C4-2B (cell line): ENCODE measurements around the gene TAF1B.

Experiments
- ZFX ChIP-seq: fragments of 450-650 bp; IDR thresholded peaks from 2 replicates; pipeline ENCODE4 v1.6.1; 2017
- TF ChIP-seq, protein P1 (sequence below): fragments of 450-650 bp; conservative IDR thresholded peaks from 2 replicates; pipeline ENCODE4 v1.5.1; 2017; ENCODE audit warnings: mild to moderate bottlenecking

DNA sequence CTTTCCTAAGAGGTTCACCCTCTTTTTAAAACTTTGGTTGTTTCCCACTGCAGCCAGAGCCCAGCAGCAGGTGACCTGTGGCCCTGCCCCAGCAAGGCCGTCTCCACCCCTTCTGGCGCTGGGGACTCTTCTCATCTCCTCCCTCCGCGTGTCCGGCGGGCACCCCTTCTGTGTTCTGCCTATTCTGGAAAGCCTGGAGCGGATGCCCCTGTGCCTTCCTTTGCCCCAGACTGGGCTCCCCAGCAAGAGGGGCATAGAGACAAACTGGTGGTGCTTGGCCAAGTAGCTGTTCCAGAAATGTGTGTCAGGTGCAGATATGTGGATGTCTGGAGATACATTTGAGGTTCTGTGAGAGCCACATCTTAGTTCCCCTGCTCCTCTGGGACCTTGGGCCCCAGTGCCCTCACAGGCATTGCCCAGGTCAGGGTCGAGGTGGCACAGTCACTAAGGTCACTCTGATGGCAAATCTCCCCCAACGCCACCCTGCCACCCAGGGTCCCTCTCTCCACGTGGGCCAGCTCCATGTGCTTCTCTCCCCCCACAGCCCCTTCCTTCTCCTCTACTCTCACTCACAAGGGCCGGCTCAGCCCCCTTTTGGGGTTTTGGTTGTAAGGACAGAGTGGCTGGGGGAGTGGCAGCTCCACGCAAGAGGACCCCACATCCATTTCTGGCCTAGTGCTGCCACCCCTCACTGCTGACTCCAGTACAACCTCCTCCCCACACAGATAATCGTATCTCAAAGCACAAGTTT, 35.5 kb upstream of the TAF1B start:
- TF ChIP-seq, protein P1, sequence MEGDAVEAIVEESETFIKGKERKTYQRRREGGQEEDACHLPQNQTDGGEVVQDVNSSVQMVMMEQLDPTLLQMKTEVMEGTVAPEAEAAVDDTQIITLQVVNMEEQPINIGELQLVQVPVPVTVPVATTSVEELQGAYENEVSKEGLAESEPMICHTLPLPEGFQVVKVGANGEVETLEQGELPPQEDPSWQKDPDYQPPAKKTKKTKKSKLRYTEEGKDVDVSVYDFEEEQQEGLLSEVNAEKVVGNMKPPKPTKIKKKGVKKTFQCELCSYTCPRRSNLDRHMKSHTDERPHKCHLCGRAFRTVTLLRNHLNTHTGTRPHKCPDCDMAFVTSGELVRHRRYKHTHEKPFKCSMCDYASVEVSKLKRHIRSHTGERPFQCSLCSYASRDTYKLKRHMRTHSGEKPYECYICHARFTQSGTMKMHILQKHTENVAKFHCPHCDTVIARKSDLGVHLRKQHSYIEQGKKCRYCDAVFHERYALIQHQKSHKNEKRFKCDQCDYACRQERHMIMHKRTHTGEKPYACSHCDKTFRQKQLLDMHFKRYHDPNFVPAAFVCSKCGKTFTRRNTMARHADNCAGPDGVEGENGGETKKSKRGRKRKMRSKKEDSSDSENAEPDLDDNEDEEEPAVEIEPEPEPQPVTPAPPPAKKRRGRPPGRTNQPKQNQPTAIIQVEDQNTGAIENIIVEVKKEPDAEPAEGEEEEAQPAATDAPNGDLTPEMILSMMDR: no peak
- TF ChIP-seq ZFX: no peak
